Spinal cord (tissue), 10 donors: ENCODE results near the gene HOXD9. TPM values are rescaled to one million over a fixed set of nuclear protein-coding genes. Genes with fewer than 3 reads are reported as not detected.

Experiments used
- DNase-seq, 6 donors: peaks; one replicate each; pipeline versions ENCODE4 v3.0.0 to v3.0.0-alpha.2; 2013 to 2015; ENCODE audit warnings: low spot score in 6 of 6, low read depth in 4 of 6
- H3K27ac ChIP-seq: one replicate; pipeline ENCODE4 v1.5.1; 2013; ENCODE audit warnings: low read depth, low read length, control low read depth
- H3K27me3 ChIP-seq: one replicate; pipeline ENCODE4 v1.6.1; 2013; ENCODE audit warnings: low read length; ENCODE audit not compliant: control insufficient read depth, insufficient read depth
- H3K36me3 ChIP-seq: one replicate; pipeline ENCODE4 v1.6.1; 2013; ENCODE audit warnings: low read length; ENCODE audit not compliant: control insufficient read depth, insufficient read depth
- H3K4me1 ChIP-seq: one replicate; pipeline ENCODE4 v1.6.1; 2013; ENCODE audit warnings: low read length; ENCODE audit not compliant: control insufficient read depth, insufficient read depth
- H3K4me3 ChIP-seq: one replicate; pipeline ENCODE4 v1.5.1; 2013; ENCODE audit warnings: low read depth, low read length, control low read depth
- H3K9me3 ChIP-seq: one replicate; pipeline ENCODE4 v1.6.1; 2013; ENCODE audit warnings: low read length; ENCODE audit not compliant: control insufficient read depth, insufficient read depth
- WGBS: methylation state at CpG from one replicate; pipeline ENCODE4 v1.1.5; 2013; ENCODE audit warnings: missing lambda C conversion rate; ENCODE audit not compliant: insufficient coverage; 5-methylcytosine and 5-hydroxymethylcytosine counted together
- polyA plus RNA-seq, 2 donors: library from polyadenylated mRNA; unstranded; fragments of 120-200 nt; gene quantifications; one replicate each; pipeline ENCODE4 v1.2.1, GENCODE V29; 2013; ENCODE audit not compliant: insufficient read length in 2 of 2
- total RNA-seq, 2 donors: library from RNA; depleted of rRNA in 1 of 2; stranded (reverse); fragments of 120-200 nt in 1 of 2; fragments of >200 nt in 1 of 2; gene quantifications; one replicate each; pipeline versions ENCODE4 v1.2.3 to v1.2.4, GENCODE V29; 2013 to 2014
- donor health status: healthy.

The HOXD9 gene
- total and polyA plus RNA-seq, 4 donors = 0.22 to 3.2 (median 3.1) TPM

DNA sequence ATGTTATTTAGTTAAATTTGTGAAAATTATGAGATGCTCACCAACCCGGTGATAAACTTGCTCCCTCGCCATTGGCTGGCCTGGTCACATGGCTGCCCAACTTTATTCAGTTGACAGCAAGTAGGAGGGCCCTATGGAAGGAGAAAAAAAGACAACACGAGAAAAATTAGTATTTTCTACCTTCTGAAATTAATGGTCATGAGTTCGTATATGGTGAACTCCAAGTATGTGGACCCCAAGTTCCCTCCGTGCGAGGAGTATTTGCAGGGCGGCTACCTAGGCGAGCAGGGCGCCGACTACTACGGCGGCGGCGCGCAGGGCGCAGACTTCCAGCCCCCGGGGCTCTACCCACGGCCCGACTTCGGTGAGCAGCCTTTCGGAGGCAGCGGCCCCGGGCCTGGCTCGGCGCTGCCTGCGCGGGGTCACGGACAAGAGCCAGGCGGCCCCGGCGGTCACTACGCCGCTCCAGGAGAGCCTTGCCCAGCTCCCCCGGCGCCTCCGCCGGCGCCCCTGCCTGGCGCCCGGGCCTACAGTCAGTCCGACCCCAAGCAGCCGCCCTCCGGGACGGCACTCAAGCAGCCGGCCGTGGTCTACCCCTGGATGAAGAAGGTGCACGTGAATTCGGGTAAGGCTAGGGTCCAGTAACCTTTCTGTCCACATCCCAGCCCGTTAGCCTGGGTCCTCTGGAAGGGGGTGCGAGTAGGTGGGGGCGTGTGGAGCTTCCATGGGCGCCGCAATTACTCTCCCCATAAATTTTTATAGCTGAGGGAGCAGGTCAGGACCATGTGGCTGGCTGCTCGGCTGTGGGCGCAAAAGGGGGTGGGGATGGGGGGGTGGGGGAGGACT is 29.1 kb downstream of the HOXD9 start, which contains the start of gene HOXD4:
Gene HOXD4 (plus strand): TSS at position 109 of the 846 bp plus-strand sequence. CDS start 84 bp downstream, at position 193.
- Histone ChIP-seq H3K27ac (peak within 1 kb of the TSS; percentile 33), H3K4me1 (peaks cover 62% of the 10 kb centered on the region), H3K9me3 (no peaks in the 10 kb centered on the region), H3K4me3 (peak within 1 kb of the TSS; percentile 17), H3K27me3 (peaks cover 8% of the 10 kb centered on the region), H3K36me3 (peaks cover 57% of the 10 kb centered on the region)
- DNase-seq = peak in 2 of 6 donors; percentile 10 to 89
- WGBS = 25% methylated on average over 46 of the region's 55 CpGs

DNA sequence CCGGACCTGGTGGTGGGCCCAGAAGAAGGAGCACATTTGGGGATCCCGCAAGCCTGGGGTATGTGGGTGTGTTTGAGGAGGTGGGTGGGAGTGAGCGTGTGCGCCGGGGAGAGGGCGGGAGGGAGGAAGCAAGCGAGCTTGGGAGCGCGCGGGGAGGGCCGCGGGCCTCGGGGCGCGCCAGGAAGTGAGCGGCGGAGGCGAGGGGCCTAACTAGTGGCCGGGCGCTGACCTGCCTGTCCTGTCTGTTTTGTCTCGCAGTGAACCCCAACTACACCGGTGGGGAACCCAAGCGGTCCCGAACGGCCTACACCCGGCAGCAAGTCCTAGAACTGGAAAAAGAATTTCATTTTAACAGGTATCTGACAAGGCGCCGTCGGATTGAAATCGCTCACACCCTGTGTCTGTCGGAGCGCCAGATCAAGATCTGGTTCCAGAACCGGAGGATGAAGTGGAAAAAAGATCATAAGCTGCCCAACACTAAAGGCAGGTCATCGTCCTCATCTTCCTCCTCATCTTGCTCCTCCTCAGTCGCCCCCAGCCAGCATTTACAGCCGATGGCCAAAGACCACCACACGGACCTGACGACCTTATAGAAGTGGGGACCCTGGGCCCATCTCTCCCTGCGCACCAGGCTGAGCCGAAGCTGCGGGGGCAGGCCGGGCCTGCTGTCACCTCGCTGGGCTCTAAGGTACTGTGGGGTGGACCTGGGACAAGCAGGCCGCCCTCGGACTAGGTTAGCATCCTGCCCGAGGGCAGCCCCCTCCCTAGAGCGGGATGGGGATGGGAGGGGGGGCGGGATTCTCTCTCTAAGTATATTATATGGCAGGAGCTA is 30.0 kb downstream of the HOXD9 start:
- Histone ChIP-seq H3K27ac (peak overlapping the region; percentile 22), H3K36me3 (peaks cover 56% of the 10 kb centered on the region), H3K27me3 (peaks cover 9% of the 10 kb centered on the region), H3K4me1 (peaks cover 62% of the 10 kb centered on the region), H3K4me3 (peak overlapping the region; percentile 16), H3K9me3 (no peaks in the 10 kb centered on the region)
- 34% methylated on average over 38 of the region's 48 CpGs for WGBS
- DNase-seq = peak in 1 of 6 donors; percentile 53

DNA sequence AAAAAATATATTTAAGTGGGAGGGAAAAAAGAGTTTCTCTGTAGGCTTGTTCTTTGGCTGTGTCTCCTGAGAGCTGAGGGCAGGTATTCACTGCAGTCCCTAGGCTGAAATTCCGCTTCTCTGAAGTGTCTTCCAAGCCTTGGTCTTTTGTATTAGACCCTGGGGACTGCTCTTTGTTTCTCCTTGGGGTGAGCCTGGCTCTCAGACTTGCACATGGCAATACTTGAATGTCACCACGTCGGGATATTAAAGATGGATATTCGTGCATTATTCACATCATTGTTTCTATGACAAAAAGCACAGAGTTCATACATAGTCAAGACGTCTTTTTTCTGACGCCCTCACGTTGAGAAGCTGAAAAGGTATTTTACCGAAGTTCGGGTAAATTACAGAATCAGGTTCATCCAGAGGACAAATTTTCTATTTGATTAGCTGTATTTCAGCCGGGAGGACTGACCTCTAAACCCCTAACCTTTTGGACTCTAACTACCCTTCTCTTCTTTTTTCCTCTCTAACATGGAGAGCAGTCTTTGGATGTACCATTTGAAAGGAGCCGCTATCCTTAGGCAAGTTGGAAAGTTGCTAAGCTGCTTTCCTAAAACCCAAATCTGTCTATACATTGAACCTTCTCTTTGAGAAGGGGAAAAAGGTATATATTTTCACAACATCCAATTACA is 32.2 kb downstream of the HOXD9 start:
- Histone ChIP-seq H3K4me1 (peaks cover 61% of the 10 kb centered on the region), H3K27ac (peak overlapping the region; percentile 6), H3K9me3 (no peaks in the 10 kb centered on the region), H3K36me3 (peaks cover 55% of the 10 kb centered on the region), H3K4me3 (no peak overlapping the region), H3K27me3 (peaks cover 19% of the 10 kb centered on the region)
- WGBS = 35% methylated on average over 4 of the region's 11 CpGs
- peak in 1 of 6 donors; percentile 58 for DNase-seq

DNA sequence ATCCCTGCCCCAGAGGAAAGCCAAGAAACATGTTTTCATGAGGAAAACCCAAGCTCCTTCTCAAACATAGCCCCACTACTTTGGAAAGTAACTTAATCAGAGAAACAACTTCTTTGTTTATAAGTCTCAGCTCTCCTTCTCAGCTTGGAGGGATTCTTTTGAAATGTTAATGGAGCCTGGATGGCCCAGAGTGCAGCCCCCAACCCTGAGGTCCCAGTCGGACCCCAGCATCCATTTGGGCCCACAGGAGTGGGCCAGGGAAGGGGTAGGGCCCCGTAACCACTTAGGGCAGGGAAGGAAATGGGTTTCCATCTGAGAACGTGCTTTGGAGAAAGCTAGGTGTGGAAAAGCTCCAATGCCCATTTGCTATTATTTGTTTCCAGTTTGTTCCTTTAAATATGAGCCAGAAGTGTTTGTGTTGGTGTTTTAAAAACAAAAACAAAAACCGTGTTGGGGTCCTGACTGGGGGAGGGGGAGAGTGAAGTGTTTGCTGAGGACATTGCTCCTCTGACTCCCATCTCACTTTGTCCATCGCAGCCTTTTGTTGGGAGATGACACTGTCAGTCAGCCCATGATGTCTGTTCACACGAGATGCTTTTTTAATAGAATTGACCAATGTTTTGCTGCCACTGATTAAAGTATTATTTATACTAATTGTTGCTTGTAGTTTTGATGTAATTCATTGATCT is 33.0 kb downstream of the HOXD9 start:
- H3K4me3 ChIP-seq = no peak overlapping the region
- H3K9me3 ChIP-seq = no peaks in the 10 kb centered on the region
- H3K27ac ChIP-seq = no peak overlapping the region
- WGBS = 8% methylated on average over 2 of the region's 6 CpGs
- peaks cover 57% of the 10 kb centered on the region for H3K36me3 ChIP-seq
- peak in 1 of 6 donors; percentile 36 for DNase-seq
- H3K27me3 ChIP-seq = peaks cover 27% of the 10 kb centered on the region
- peaks cover 63% of the 10 kb centered on the region for H3K4me1 ChIP-seq

DNA sequence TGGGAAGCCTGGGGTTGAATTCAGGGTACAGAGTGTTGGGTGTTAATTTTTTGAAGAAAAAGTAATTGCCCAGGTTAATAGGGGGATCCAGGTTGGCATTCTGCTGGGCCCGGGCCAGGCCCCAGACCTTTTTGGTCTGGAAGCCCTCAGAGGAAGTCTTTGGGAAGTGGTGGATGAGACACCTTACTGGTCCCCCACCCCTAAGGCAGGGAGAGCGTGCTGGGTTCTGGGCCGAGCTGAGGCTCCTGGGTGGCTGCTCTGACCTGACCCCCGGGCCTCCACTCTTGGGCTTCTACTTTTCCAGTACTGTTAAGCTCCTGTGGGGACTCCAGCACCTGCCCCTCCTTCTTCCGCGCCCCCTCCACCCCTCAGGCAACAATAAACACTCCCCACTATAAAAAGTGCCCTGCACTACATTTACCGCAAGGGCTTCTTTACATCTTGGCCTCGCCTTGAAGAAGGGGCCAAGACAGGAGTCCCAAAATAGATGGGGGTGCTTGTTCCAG is 33.8 kb downstream of the HOXD9 start:
- WGBS = 54% methylated on average over 2 of the region's 8 CpGs
- no peak for DNase-seq
- H3K9me3 ChIP-seq = no peaks in the 10 kb centered on the region
- H3K36me3 ChIP-seq = peaks cover 53% of the 10 kb centered on the region
- no peak overlapping the region for H3K4me3 ChIP-seq
- H3K27ac ChIP-seq = peak overlapping the region; percentile 64
- H3K27me3 ChIP-seq = peaks cover 29% of the 10 kb centered on the region
- H3K4me1 ChIP-seq = peaks cover 61% of the 10 kb centered on the region

DNA sequence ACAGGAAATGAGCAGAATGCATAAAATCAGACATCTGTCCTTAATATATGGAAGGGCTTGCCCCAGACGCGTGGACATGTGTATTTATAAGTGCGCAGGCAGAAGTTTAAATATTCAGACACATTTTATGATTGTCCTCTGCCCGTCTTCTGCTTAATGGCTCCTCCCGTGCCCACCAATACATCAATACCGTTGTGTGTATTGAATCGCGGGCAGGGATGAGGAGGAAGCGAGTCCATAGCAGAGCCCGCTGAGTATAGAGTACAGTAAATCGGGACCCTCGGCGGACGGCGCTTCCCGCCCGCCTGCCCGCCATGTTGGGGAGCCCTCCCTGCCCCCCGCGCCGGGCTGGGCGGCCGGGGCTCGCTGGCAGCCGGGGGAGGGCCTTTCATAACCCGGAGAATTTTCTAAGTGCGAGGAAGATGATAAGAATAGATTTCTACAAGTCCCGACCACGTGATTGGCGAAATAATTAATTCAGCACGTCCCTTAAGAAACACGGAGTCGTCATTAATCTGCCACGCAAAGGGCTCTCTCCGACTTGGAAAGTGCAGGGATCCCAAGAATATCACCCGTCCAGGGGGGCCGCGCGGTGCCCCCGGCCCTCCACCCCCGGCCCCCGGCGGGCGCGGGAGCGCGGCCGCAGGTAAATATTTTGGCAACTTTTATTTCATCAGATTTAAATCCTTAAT is 34.4 kb downstream of the HOXD9 start, which contains the start of gene HOXD3:
Gene HOXD3 (plus strand): TSS at position 501 of the 692 bp plus-strand sequence. CDS start 11,808 bp downstream, outside the sequence.
- peak within 1 kb of the TSS; percentile 73 for H3K27ac ChIP-seq
- H3K4me3 ChIP-seq = peak within 1 kb of the TSS; percentile 30
- H3K36me3 ChIP-seq = peaks cover 48% of the 10 kb centered on the region
- H3K27me3 ChIP-seq = peaks cover 29% of the 10 kb centered on the region
- H3K9me3 ChIP-seq = no peaks in the 10 kb centered on the region
- DNase-seq = peak in 1 of 6 donors; percentile 82
- H3K4me1 ChIP-seq = peaks cover 62% of the 10 kb centered on the region
- WGBS = 4% methylated on average over 29 of the region's 48 CpGs

DNA sequence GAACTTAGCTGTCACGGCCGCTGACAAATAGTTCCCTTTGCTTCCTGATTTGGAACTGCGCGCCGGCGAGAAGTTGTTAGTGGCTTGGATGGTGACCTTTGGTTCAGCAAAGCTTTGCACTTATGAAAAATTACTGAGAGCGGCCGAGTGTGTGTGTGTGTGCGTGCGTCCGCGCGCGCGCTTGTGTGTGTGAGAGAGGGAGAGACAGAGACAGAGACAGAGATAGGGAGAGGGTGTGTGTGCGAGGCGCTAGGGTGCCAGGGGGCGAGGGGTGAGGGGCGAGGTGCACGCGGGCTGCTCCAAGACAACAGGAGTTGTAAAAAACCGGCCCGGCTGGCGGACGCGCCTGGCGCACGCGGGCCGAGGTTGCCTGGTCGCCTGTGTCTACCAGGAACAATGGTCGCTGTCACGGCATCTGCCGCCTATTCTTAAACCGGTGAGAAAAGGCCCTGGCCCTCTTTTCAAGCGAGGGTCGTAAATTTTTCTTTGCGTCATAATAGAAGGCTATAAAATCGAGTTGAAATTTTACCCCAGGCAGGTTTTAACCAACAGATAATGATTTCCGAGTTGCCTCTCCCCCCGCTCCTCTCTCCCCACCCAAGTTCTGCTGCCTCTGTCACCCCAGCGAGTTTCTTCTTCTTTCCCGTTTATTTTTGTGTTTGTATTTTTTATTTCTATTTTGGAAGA is 35.1 kb downstream of the HOXD9 start:
- WGBS = 4% methylated on average over 34 of the region's 43 CpGs
- DNase-seq = peak in 2 of 6 donors; percentile 58 to 90
- Histone ChIP-seq H3K4me1 (peaks cover 65% of the 10 kb centered on the region), H3K27ac (peak overlapping the region; percentile 73), H3K27me3 (peaks cover 35% of the 10 kb centered on the region), H3K36me3 (peaks cover 41% of the 10 kb centered on the region), H3K4me3 (peak overlapping the region; percentile 30), H3K9me3 (no peaks in the 10 kb centered on the region)

DNA sequence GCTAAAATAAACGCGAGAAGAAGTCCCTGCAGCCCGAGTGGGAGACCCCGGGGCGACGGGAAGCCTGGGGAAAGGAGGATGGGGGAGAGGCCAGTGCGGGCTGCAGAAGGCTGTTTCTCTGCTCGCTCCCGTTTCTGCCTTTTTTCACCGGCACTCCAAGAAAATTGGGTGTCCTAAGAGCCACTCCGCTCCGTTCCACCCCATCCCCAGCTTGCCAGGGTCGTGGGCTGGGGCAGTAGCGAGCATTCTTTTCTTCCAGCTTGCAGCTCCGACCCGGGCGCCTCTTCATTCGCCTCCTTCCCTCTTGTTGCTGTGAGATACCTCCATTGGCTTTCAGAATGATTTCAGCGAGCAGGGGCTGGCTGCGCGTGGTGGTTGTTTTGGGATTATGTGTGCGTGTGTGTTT is 35.7 kb downstream of the HOXD9 start:
- H3K27ac ChIP-seq = peak overlapping the region; percentile 73
- H3K36me3 ChIP-seq = peaks cover 39% of the 10 kb centered on the region
- H3K9me3 ChIP-seq = no peaks in the 10 kb centered on the region
- peaks cover 68% of the 10 kb centered on the region for H3K4me1 ChIP-seq
- peaks cover 38% of the 10 kb centered on the region for H3K27me3 ChIP-seq
- DNase-seq = peak in 2 of 6 donors; percentile 66 to 88
- WGBS = 12% methylated on average over 14 of the region's 22 CpGs
- H3K4me3 ChIP-seq = peak overlapping the region; percentile 30
